H9 (cell line): ENCODE measurements around the gene THRB. TPM values are rescaled to one million over a fixed set of nuclear protein-coding genes. Genes with fewer than 3 reads are reported as not detected.
A peak's percentile ranks its signal among the peaks of the same experiment; 100 is the strongest.

ENCODE experiments used
- DNase-seq: peaks from one replicate; pipeline ENCODE4 v3.0.0-alpha.2; 2017
- H2AFZ ChIP-seq: one replicate; pipeline ENCODE4 v1.6.1; 2013; ENCODE audit warnings: mild to moderate bottlenecking, low read length, control low read depth, moderate library complexity
- H2AK5ac ChIP-seq: 2 replicates; pipeline ENCODE4 v1.6.1; 2013; ENCODE audit warnings: low read length, control low read depth, mixed read lengths; ENCODE audit not compliant: insufficient read length
- H2BK120ac ChIP-seq: one replicate; pipeline ENCODE4 v1.6.1; 2013; ENCODE audit warnings: low read depth, mild to moderate bottlenecking, low read length, control low read depth, inconsistent platforms; ENCODE audit not compliant: poor library complexity, severe bottlenecking
- H2BK12ac ChIP-seq: 2 replicates; pipeline ENCODE4 v1.6.1; 2013; ENCODE audit warnings: low read length, control low read depth, mixed read lengths, low read depth; ENCODE audit not compliant: insufficient read length
- H2BK15ac ChIP-seq: 2 replicates; pipeline ENCODE4 v1.6.1; 2013; ENCODE audit warnings: low read depth, low read length, control low read depth
- H2BK20ac ChIP-seq: one replicate; pipeline ENCODE4 v1.6.1; 2013; ENCODE audit warnings: low read depth, mild to moderate bottlenecking, low read length, control low read depth, inconsistent platforms; ENCODE audit not compliant: poor library complexity, severe bottlenecking
- H2BK5ac ChIP-seq: 2 replicates; pipeline ENCODE4 v1.6.1; 2013; ENCODE audit warnings: low read length, control low read depth, mixed read lengths; ENCODE audit not compliant: insufficient read length
- H3K14ac ChIP-seq: 2 replicates; pipeline ENCODE4 v1.6.1; 2013; ENCODE audit warnings: low read length, control low read depth; ENCODE audit not compliant: insufficient read depth
- H3K18ac ChIP-seq: 2 replicates; pipeline ENCODE4 v1.6.1; 2013; ENCODE audit warnings: low read depth, mild to moderate bottlenecking, mixed read lengths, low read length, control low read depth; ENCODE audit not compliant: insufficient read length
- H3K23ac ChIP-seq: 2 replicates; pipeline ENCODE4 v1.6.1; 2013; ENCODE audit warnings: low read length, control low read depth, mixed read lengths, low read depth; ENCODE audit not compliant: insufficient read length
- H3K23me2 ChIP-seq: 2 replicates; pipeline ENCODE4 v1.6.1; 2013; ENCODE audit warnings: low read depth, mild to moderate bottlenecking, mixed read lengths, low read length, control low read depth; ENCODE audit not compliant: insufficient read length, poor library complexity, severe bottlenecking
- H3K27ac ChIP-seq: 2 replicates; pipeline ENCODE4 v1.5.1; 2013; ENCODE audit warnings: low read length, control low read depth, mixed read lengths, low read depth; ENCODE audit not compliant: insufficient read length
- H3K27me3 ChIP-seq: 2 replicates; pipeline ENCODE4 v1.6.1; 2013; ENCODE audit warnings: low read length, control low read depth, inconsistent platforms; ENCODE audit not compliant: insufficient read depth
- H3K4ac ChIP-seq: 2 replicates; pipeline ENCODE4 v1.6.1; 2013; ENCODE audit warnings: low read depth, mild to moderate bottlenecking, control low read depth, inconsistent platforms, low read length, moderate library complexity
- H3K4me1 ChIP-seq: 2 replicates; pipeline ENCODE4 v1.6.1; 2013; ENCODE audit warnings: low read length, control low read depth, inconsistent platforms; ENCODE audit not compliant: insufficient read depth
- H3K4me2 ChIP-seq: 2 replicates; pipeline ENCODE4 v1.6.1; 2013; ENCODE audit warnings: low read length, control low read depth, mixed read lengths; ENCODE audit not compliant: insufficient read length, insufficient read depth
- H3K56ac ChIP-seq: 2 replicates; pipeline ENCODE4 v1.6.1; 2013; ENCODE audit warnings: low read depth, mild to moderate bottlenecking, mixed read lengths, low read length, control low read depth; ENCODE audit not compliant: insufficient read length
- H3K79me1 ChIP-seq: 2 replicates; pipeline ENCODE4 v1.6.1; 2013; ENCODE audit warnings: low read depth, mild to moderate bottlenecking, moderate library complexity, low read length, control low read depth, inconsistent platforms; ENCODE audit not compliant: insufficient read depth, poor library complexity, severe bottlenecking
- H3K79me2 ChIP-seq: 2 replicates; pipeline ENCODE4 v1.6.1; 2013; ENCODE audit warnings: low read length, control low read depth, inconsistent platforms; ENCODE audit not compliant: insufficient read depth
- H3K9ac ChIP-seq: 2 replicates; pipeline ENCODE4 v1.6.1; 2013; ENCODE audit warnings: low read length, control low read depth, mixed read lengths; ENCODE audit not compliant: insufficient read length; ENCODE audit errors: extremely low read depth
- H3K9me3 ChIP-seq: one replicate; pipeline ENCODE4 v1.6.1; 2013; ENCODE audit warnings: low read depth, low read length, inconsistent platforms; ENCODE audit not compliant: control insufficient read depth
- H3T11ph ChIP-seq: one replicate; pipeline ENCODE4 v1.6.1; 2013; ENCODE audit warnings: mild to moderate bottlenecking, low read length, control low read depth, inconsistent platforms
- H4K20me1 ChIP-seq: one replicate; pipeline ENCODE4 v1.6.1; 2013; ENCODE audit not compliant: control insufficient read depth, insufficient read length, insufficient read depth
- H4K5ac ChIP-seq: 2 replicates; pipeline ENCODE4 v1.6.1; 2013; ENCODE audit warnings: low read depth, mild to moderate bottlenecking, mixed read lengths, low read length, control low read depth; ENCODE audit not compliant: insufficient read length
- H4K8ac ChIP-seq: replicated peaks from 2 replicates; pipeline ENCODE4 v1.6.1; 2013; ENCODE audit warnings: low read length, control low read depth, mixed read lengths, low read depth; ENCODE audit not compliant: insufficient read length
- H4K91ac ChIP-seq: 2 replicates; pipeline ENCODE4 v1.6.1; 2013; ENCODE audit warnings: low read depth, mild to moderate bottlenecking, moderate library complexity, mixed read lengths, low read length, control low read depth; ENCODE audit not compliant: insufficient read length
- H3K27ac Mint-ChIP-seq, 3 experiments: 2 replicates in 2 of 3; 3 replicates in 1 of 3; pipeline ENCODE4 v1.8.0; 2020 to 2021; ENCODE audit warnings: mixed read lengths in 3 of 3, mild to moderate bottlenecking in 1 of 3, moderate library complexity in 1 of 3
- H3K27me3 Mint-ChIP-seq: 2 replicates; pipeline ENCODE4 v1.8.0; 2021; ENCODE audit warnings: low read depth, mild to moderate bottlenecking, moderate library complexity, mixed read lengths
- H3K36me3 Mint-ChIP-seq, 3 experiments: 2 replicates in 2 of 3; 3 replicates in 1 of 3; pipeline ENCODE4 v1.8.0; 2020 to 2021; ENCODE audit warnings: low read depth in 3 of 3, mixed read lengths in 3 of 3; ENCODE audit not compliant: insufficient read depth in 1 of 3
- H3K4me1 Mint-ChIP-seq, 2 experiments: 2 replicates each; pipeline ENCODE4 v1.8.0; 2020; ENCODE audit warnings: mixed read lengths in 2 of 2
- H3K4me3 Mint-ChIP-seq, 2 experiments: 2 replicates in 1 of 2; 3 replicates in 1 of 2; pipeline ENCODE4 v1.8.0; 2020 to 2021; ENCODE audit warnings: mild to moderate bottlenecking in 2 of 2, mixed read lengths in 2 of 2, moderate library complexity in 1 of 2
- H3K9me3 Mint-ChIP-seq, 2 experiments: 2 replicates in 1 of 2; 3 replicates in 1 of 2; pipeline ENCODE4 v1.8.0; 2020; ENCODE audit warnings: mild to moderate bottlenecking in 2 of 2, mixed read lengths in 2 of 2, moderate library complexity in 1 of 2
- WGBS: extraction: QIAGEN DNeasy Blood & Tissue Kit; methylation state at CpG from one replicate; pipeline ENCODE4 v1.1.7; 2013; ENCODE audit warnings: missing lambda C conversion rate, low lambda C conversion rate, mixed read lengths; ENCODE audit not compliant: insufficient read length; ENCODE audit errors: extremely low coverage; 5-methylcytosine and 5-hydroxymethylcytosine counted together
- total RNA-seq: library from RNA; stranded (reverse); gene quantifications from 2 replicates; pipeline ENCODE4 v1.2.1, GENCODE V29; 2021
- TF ChIP-seq, protein P1 (sequence below): fragments of 200-600 bp; sonication (generic); conservative IDR thresholded peaks from 3 replicates; pipeline ENCODE4 v1.8.0; 2021; ENCODE audit warnings: antibody characterized with exemption, mild to moderate bottlenecking

THRB gene
- total RNA-seq, 1 experiment from 2014 or later = 8.6 TPM

GRCh38 chr3:24145981-24146822 is 348.4 kb downstream of the THRB start:
- Histone ChIP-seq H2BK20ac (no peak overlapping the region), H3K23me2 (no peaks in the 10 kb centered on the region), H4K91ac (no peak overlapping the region), H3K4me2 (no peak overlapping the region), H3K9me3 (no peaks in the 10 kb centered on the region), H3K27ac (no peak overlapping the region), H3K14ac (no peak overlapping the region), H3K79me1 (no peaks in the 10 kb centered on the region), H3T11ph (no peak overlapping the region), H3K56ac (no peak overlapping the region), H3K9ac (no peak overlapping the region), H3K4ac (no peak overlapping the region), H4K8ac (no peak overlapping the region), H3K27me3 (no peaks in the 10 kb centered on the region), H2BK5ac (no peak overlapping the region), H4K20me1 (no peaks in the 10 kb centered on the region), H3K18ac (no peak overlapping the region), H2BK12ac (no peak overlapping the region), H2BK120ac (no peak overlapping the region), H3K4me1 (no peaks in the 10 kb centered on the region), H2AFZ (no peak overlapping the region), H3K23ac (no peak overlapping the region), H3K79me2 (no peaks in the 10 kb centered on the region), H2AK5ac (peak overlapping the region; percentile 62), H4K5ac (no peak overlapping the region), H2BK15ac (no peak overlapping the region)
- no peaks in the 10 kb centered on the region for H3K27me3 Mint-ChIP-seq
- peaks cover 4 to 6% of the 10 kb centered on the region in 2 experiments; a peak in 3 of 4 replicates for H3K4me1 Mint-ChIP-seq
- H3K27ac Mint-ChIP-seq = no peak overlapping the region
- H3K36me3 Mint-ChIP-seq = peaks cover 0 to 2% (median 0%) of the 10 kb centered on the region in 3 experiments; a peak in 1 of 7 replicates
- WGBS = no CpG with 5 or more reads among the region's 11 CpGs
- no peak overlapping the region for H3K4me3 Mint-ChIP-seq
- no peaks in the 10 kb centered on the region for H3K9me3 Mint-ChIP-seq
- DNase-seq = no peak
- TF ChIP-seq, protein P1, sequence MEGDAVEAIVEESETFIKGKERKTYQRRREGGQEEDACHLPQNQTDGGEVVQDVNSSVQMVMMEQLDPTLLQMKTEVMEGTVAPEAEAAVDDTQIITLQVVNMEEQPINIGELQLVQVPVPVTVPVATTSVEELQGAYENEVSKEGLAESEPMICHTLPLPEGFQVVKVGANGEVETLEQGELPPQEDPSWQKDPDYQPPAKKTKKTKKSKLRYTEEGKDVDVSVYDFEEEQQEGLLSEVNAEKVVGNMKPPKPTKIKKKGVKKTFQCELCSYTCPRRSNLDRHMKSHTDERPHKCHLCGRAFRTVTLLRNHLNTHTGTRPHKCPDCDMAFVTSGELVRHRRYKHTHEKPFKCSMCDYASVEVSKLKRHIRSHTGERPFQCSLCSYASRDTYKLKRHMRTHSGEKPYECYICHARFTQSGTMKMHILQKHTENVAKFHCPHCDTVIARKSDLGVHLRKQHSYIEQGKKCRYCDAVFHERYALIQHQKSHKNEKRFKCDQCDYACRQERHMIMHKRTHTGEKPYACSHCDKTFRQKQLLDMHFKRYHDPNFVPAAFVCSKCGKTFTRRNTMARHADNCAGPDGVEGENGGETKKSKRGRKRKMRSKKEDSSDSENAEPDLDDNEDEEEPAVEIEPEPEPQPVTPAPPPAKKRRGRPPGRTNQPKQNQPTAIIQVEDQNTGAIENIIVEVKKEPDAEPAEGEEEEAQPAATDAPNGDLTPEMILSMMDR = no peak
